DMS114 treated with DMSO at 0.1 percent for 48 hours (cell line): ENCODE data around the gene C10orf90.

ENCODE experiments used
- DNase-seq: peaks from one replicate; lab custom pipeline; 2025; ENCODE audit not compliant: unreplicated experiment; lab: John Stamatoyannopoulos, UW

The C10orf90 gene

GRCh38 chr10:126434235-126434634 is 236.3 kb downstream of the C10orf90 start:
- no peak for DNase-seq

- DNase-seq = no peak
These were observed 237.1 kb downstream of the C10orf90 start for GRCh38 chr10:126433351-126433750.

DNA sequence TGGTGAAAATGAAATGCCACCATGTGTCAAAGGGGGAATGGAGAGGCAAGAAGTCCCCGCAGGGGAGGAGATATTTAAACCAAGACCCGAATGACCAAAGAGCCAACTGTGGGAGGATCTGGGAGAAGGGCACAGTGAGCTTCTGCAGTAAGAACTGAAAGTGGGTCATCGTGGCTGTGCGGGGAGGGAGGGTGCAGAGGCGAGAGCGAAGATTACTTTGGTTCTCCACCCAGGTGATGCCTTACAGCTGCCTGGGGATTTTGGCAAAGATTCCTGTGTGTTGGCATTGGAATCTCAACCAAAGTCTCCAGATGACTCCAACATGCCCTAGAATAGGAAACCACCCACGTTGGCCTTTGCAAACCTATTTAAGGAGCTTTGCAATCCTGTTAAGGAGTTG is 238.0 kb downstream of the C10orf90 start:
- no peak for DNase-seq

DNA sequence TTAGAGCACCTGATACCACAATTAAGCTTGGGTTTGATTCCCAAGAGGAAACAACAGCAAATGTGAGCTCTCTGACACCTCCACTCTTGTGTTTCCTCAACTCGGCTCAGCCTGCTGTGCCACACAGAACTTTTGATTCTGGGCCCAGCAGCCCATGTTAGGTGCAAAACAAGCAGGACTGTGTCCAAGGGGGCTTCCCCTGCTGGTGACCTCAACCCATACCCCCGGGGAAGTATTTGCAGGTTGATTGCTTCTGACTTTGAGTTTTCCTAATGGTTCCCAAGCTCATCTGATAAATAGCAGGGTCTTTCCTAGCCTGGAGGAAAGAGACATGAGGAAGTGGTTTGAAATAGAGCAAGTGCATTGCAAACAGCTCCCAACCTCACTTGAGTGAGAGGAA is 238.7 kb downstream of the C10orf90 start:
- no peak for DNase-seq

- no peak for DNase-seq
These were observed 240.0 kb downstream of the C10orf90 start for GRCh38 chr10:126430512-126430911.

GRCh38 chr10:126429275-126429674 is 241.2 kb downstream of the C10orf90 start:
- no peak for DNase-seq

DNA sequence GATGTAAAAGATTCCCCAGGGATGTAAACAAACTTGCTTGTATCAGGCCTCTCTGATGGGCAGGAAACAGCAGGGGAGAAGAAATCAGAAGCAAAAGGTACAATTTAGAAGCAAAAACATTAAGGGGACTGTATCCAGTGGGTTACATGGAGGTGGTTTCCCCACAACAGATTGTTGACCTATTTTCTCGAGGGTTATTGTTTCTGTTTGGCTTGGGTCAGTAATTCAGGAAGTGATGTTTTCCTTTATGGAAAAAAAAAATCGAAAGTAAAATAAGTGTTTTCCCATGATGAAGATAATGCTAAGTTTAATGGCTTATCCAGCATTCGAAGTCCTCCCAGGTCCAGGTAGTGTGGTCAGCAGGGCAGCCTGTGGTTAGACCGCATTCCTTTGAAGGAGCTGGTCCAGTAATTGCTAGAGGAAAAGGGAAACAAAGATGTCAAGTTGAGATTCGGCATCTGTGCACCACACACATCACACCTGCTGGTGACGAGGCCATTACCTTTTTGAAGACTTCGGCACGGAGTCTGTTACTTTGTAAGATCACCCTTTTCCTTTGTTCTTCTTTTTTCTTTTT is 244.9 kb downstream of the C10orf90 start:
- no peak for DNase-seq

DNA sequence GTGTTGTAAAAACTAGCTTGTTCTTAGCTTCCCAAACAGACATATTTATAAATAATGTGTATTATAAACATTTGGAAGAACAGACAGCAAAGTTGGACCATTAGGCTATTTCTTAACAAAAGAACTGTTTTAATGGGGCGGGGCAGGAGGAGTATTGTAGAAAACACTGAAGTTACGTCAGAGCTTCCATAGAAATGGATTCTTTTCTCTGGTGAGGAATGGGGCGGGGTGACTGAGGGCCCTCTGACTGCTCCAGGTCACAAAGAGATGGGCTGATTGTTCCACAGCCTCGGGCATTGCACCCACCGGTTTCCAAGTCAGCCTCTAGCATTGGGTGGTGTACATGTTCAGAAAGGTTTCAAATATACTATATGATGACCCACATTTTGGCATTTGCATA is 245.5 kb downstream of the C10orf90 start:
- no peak for DNase-seq

GRCh38 chr10:126423732-126424491 is 246.6 kb downstream of the C10orf90 start:
- DNase-seq = no peak

GRCh38 chr10:126422567-126422966 is 247.9 kb downstream of the C10orf90 start:
- DNase-seq = no peak

GRCh38 chr10:126421756-126422256 is 248.7 kb downstream of the C10orf90 start:
- DNase-seq = no peak

DNA sequence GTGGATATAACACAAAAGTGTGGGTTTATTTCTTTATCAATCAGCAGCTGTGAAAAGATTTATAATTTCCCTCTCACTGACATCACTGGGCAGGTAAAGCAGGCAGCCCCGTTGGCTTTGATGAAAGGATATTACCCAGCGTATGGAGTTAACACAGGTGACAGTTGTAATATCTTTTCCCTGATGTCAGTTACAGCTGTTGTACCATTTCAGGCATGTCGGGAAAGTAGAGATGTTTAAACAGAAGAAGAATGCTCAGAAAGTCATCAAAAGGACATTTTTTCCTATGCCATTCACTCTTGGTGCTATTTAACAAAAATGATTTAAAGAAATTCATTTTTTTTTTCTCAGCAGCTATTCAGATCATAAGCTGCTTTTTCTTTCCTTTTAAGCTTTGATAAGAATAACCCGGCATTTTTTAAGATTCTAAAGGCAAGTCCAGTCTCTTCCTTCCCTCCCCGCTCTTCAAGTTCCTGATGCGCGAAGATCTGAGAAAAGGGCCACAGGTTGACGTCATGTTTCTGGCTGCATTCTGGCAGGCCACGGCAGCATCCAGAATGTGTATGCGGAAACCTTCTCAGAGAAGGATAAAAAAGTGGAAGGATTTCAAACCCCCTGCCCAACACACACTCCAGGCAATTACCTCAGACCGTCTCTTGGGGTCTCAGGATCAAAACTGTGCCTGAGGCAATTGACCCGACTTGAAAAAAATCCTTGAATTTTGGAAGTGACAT is 249.8 kb downstream of the C10orf90 start:
- no peak for DNase-seq

DNA sequence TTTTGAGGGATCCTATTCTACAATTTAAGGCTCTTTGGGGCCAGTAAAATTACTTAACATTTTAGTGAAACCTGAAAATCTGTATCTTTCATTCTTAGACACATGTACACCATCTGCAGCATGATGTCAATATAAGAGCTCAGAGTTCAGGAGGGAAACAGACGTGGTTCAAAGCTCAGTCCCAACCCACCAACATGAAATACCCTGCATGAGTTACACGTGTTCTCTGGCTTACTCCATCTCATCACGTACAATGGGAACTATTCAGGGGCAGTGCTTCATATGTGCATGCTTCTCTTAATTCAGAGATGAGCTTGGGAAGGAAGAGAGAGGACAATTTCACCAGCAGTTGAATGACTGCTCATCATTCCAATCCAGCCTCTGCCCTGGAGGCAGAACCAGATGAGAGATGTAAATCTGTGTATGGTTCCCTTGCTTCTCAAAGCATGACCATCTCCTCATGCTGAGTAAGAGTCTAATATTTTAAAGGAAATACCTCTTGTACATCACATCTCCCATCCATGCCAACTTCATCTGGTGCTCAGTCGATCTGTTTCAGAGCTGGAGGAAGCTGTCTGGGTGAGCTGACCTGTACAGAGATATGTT is 253.2 kb downstream of the C10orf90 start:
- DNase-seq = no peak

GRCh38 chr10:126409821-126410220 is 260.7 kb downstream of the C10orf90 start:
- no peak for DNase-seq

DNA sequence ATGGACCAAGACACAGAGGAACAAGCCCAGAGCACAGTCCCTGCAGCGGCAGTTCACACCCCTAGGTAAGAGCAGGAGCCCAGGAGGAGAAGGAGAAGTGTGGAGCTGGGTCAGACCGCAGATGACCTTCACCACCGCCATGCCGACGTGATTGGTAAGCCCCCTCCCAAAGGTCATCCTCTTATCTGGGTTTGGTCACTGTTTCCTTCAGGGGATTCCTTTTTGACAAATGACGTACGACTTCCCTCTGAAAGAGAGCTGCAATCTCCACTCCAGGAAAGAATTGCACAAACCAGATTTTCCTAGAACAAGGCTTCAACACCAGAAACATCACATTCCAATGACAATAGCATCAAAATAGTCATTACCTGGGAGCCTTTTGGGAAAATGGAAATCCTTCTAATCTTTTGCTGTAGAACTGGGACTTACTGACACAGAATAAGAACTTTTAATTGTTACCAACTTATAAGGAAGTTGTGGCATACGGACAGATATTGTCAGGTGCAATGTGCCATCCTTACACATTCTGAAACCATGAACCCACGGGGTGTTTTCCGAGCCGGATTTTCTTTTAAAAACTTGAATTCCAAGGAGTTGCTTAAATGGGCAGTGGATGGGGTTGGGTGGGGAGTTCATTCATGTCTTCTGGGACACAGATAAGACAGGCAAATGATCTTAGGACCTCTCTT is 261.4 kb downstream of the C10orf90 start:
- DNase-seq = no peak

- no peak for DNase-seq
These were observed 262.7 kb downstream of the C10orf90 start for GRCh38 chr10:126407831-126408230.

DNA sequence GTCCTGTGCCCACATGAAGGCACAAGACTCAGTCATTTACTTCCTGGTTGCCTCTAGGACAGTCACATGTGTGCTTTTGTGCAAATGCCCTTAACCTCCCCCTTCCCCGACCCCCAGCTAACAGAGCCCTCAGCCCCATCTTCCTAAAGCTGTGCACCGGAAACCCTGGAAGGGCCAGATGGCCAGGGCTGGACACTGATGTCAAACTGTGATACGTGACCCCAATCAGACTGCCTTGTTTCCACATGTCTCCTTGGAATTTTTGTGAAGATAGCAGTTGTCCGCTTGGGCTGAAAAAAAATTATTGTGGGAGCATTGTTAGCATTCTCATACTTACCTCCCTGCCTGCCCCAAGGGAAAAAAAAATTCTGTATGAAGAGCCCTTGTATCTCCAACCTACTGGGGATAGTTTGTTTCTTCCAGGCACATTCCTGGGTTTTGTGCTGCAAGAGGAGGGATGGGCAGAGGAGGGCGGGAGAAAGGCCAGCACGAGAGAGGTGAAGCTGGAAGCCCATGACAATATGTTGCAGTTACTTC is 265.2 kb downstream of the C10orf90 start:
- DNase-seq = no peak

DNA sequence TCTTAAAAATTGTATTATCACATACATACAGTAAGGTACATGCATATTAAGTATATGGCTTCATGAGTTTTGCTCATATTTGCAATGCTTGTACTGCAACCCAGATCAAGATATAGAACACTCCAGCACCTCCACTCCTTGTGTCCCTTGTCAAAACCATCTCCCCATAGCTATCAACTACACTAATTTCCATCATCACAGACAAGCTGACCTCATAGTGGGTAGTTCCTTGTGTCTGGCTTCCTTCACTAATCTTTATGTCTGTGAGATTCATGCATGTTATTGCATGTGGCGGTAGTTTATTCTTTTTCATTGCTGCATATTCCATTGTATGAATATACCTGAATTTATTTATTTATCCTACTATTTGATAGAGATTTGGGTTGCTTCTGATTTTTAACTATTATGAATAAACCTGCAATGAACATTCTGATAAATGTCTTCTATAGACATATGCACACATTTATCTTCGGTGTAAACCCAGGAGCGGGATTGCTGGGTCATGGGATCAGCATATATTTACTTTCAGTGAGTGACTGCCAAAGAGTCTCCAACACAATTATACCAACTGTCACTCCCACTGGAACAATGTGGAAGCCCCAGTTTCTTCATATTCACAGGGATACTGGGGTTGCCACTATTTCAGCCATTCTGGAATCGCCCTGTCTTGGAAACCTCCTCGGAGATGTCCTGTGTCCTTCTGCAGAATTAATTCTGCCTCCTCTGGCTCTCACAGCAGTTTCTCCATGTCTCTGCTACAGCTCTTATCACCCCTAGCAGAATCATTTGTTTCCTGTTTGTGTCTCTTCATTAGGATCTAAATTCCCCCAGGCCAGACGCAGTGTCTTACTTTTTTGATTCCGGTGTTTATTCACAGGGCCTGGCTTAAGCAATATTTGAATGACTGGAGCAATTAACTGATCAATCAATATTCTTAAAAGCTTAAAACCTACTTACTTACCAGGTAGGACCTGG is 267.5 kb downstream of the C10orf90 start:
- DNase-seq = no peak

- no peak for DNase-seq
These were observed 269.9 kb downstream of the C10orf90 start for GRCh38 chr10:126400641-126401040.

- DNase-seq = no peak
These were observed 271.6 kb downstream of the C10orf90 start for GRCh38 chr10:126398924-126399323.
